Kidney (tissue), 14 donors: ENCODE measurements around the gene SEC61A1. TPM values are rescaled to one million over a fixed set of nuclear protein-coding genes. Genes with fewer than 3 reads are reported as not detected.

Experiments
- DNase-seq, 5 donors: peaks; one replicate each; pipeline ENCODE4 v3.0.0-alpha.2; 2013 to 2020
- FAIRE-seq: peaks from 2 replicates; lab custom pipeline; 2012; peaks lifted over from hg19 to GRCh38; lab: Jason Lieb, UNC
- H3K27ac ChIP-seq, 2 donors: one replicate each; pipeline ENCODE4 v1.7.0; 2013; ENCODE audit warnings: low read depth in 2 of 2, low read length in 2 of 2, inconsistent platforms in 1 of 2
- H3K27me3 ChIP-seq: one replicate; pipeline ENCODE4 v1.7.1; 2013; ENCODE audit warnings: low read length, inconsistent platforms; ENCODE audit not compliant: control insufficient read depth, insufficient read depth
- H3K36me3 ChIP-seq, 3 donors: one replicate each; pipeline versions ENCODE4 v1.7.0 to v1.7.1; 2013; ENCODE audit warnings: low read length in 3 of 3, control low read depth in 1 of 3, inconsistent platforms in 1 of 3; ENCODE audit not compliant: insufficient read depth in 3 of 3, control insufficient read depth in 2 of 3
- H3K4me1 ChIP-seq, 3 donors: one replicate each; pipeline versions ENCODE4 v1.7.0 to v1.7.1; 2013; ENCODE audit warnings: low read length in 3 of 3, inconsistent platforms in 1 of 3, low read depth in 1 of 3; ENCODE audit not compliant: control insufficient read depth in 2 of 3, insufficient read depth in 2 of 3
- H3K4me3 ChIP-seq, 3 donors: one replicate each; pipeline versions ENCODE4 v1.7.0 to v1.8.1; 2013; ENCODE audit warnings: low read length in 3 of 3, control low read depth in 1 of 3, inconsistent platforms in 1 of 3
- H3K9ac ChIP-seq, 3 donors: one replicate each; pipeline versions ENCODE4 v1.7.0 to v1.7.1; 2013; ENCODE audit warnings: low read length in 3 of 3, control low read depth in 1 of 3, inconsistent platforms in 1 of 3
- H3K9me3 ChIP-seq, 3 donors: one replicate each; pipeline versions ENCODE4 v1.7.0 to v1.7.1; 2013; ENCODE audit warnings: low read length in 3 of 3, control low read depth in 1 of 3, inconsistent platforms in 1 of 3; ENCODE audit not compliant: control insufficient read depth in 2 of 3, insufficient read depth in 1 of 3
- intact Hi-C: fragments of 100-400 bp; cut with DNase I; formaldehyde crosslinking; loops from one replicate; pipeline ENCODE4 v1.11.1; 2022
- polyA plus RNA-seq: library from polyadenylated mRNA; stranded (reverse); fragments of 350-450 nt; fragmentation: Illumina TruSeq; extraction: RNeasy Lipid Tissue Mini Kit (QIAGEN cat#74804); gene quantifications from one replicate; pipeline ENCODE4 v1.2.3, GENCODE V29; 2014; ENCODE audit warnings: low read depth, low replicate concordance; ENCODE audit not compliant: insufficient read depth
- total RNA-seq: library from RNA; stranded (reverse); fragmentation: NEBNext Ultra II Directional; extraction: Animal tissue kit (Norgen Biotek cat#: 25700); gene quantifications from one replicate; pipeline ENCODE4 v1.2.1, GENCODE V29; 2021
- TF ChIP-seq, protein P1 (sequence below): IDR thresholded peaks from 3 replicates; pipeline ENCODE4 v1.5.1; 2012; ENCODE audit warnings: mild to moderate bottlenecking, moderate library complexity, borderline replicate concordance; ENCODE audit not compliant: insufficient read depth; ENCODE audit errors: extremely low read depth
- donor health status: control.
- donor health status: control.
- donor health status: control.
- donor health status: control.
- donor health status: control.
- donor health status: DM: yes; HTN: yes; CAD: no.
- donor health status: Normal renal cell carcinoma (clear cell type).

Gene SEC61A1
- total and polyA plus RNA-seq, 2 donors from 2014 or later: 119 to 177 TPM

DNA sequence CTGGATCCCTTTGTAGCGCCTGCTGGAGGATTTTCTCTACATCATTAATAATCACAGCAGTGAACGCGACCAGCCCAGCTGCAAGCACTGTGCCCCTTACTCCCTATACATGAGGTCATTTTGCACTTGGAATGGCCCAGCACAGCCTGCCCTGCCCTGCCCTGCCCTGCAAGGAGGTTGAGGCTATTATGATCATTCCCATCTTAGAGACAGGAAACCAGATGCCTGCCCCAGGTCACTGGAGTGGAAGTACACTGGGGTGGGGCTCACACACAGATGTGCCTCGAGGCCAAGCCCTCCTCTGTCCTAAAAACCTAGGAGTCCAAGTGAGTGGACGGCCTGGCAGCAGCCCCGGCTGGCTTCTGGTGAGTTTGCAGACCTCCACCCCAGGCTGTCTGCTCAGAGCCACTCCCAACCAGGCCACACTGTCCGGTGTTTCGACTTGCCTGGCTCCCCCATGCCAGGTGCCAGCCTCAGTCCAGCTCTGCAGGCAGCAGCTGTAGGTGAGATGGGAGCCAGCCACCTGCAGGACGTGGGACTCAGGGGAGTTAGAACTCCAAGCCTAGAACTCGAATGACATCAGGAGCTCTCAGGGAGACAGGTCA, 30.4 kb upstream of the SEC61A1 start:
- TF ChIP-seq, protein P1, sequence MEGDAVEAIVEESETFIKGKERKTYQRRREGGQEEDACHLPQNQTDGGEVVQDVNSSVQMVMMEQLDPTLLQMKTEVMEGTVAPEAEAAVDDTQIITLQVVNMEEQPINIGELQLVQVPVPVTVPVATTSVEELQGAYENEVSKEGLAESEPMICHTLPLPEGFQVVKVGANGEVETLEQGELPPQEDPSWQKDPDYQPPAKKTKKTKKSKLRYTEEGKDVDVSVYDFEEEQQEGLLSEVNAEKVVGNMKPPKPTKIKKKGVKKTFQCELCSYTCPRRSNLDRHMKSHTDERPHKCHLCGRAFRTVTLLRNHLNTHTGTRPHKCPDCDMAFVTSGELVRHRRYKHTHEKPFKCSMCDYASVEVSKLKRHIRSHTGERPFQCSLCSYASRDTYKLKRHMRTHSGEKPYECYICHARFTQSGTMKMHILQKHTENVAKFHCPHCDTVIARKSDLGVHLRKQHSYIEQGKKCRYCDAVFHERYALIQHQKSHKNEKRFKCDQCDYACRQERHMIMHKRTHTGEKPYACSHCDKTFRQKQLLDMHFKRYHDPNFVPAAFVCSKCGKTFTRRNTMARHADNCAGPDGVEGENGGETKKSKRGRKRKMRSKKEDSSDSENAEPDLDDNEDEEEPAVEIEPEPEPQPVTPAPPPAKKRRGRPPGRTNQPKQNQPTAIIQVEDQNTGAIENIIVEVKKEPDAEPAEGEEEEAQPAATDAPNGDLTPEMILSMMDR: no peak
- FAIRE-seq (no peak), DNase-seq (peak in 2 of 5 donors; percentile 14 to 17)
- H3K4me3 ChIP-seq: no peak overlapping the region
- H3K27me3 ChIP-seq: no peaks in the 10 kb centered on the region
- H3K4me1 ChIP-seq: no peaks in the 10 kb centered on the region
- no peaks in the 10 kb centered on the region for H3K9me3 ChIP-seq
- H3K27ac ChIP-seq: no peak overlapping the region
- H3K9ac ChIP-seq: no peak overlapping the region
- H3K36me3 ChIP-seq: no peaks in the 10 kb centered on the region
- intact Hi-C loops: no loop called here

DNA sequence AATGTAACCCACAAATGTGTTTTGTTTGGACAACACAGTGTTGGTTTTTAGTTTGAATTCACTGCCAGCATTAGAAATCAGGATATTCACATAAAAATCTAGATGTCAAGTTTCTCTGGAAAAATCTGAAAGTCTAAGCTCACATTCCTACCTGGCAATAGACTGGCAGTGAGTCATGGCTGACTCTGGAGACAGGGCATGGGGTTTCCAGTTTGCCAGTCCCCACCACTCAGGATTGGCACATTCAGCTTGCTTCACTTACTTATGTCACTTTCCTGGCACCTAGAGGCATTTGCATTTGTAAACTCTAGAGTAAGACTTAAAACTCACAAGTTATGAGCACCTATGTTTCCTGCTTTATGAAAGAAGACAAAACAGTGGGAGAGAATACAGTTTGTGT, 19.1 kb upstream of the SEC61A1 start:
- DNase-seq (no peak), FAIRE-seq (no peak)
- Histone ChIP-seq H3K4me3 (no peak overlapping the region), H3K27me3 (no peaks in the 10 kb centered on the region), H3K4me1 (no peaks in the 10 kb centered on the region), H3K9me3 (no peaks in the 10 kb centered on the region), H3K36me3 (no peaks in the 10 kb centered on the region), H3K9ac (no peak overlapping the region), H3K27ac (no peak overlapping the region)
- intact Hi-C loops: no loop called here
- TF ChIP-seq, protein P1: no peak

DNA sequence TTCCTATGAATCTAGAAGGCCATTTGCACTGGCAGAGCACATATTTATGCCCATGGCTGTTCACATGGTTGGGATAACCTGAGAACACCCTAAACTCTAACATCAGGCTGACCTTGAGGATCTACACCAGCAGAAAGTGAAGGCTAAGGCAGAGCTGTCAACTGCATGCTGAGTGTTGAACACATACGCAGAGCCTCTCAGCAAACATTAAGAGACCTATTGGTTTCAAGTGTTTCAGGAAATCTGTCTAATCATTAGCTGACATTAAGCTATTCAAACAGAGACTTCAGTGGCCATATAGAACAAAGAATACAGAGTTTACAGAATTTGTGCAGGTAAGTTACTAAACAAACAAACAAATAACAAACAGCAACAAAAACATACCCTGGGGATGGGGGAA, 16.1 kb upstream of the SEC61A1 start:
- no peak for DNase-seq
- H3K27me3 ChIP-seq: no peaks in the 10 kb centered on the region
- H3K9ac ChIP-seq: no peak overlapping the region
- H3K4me3 ChIP-seq: no peak overlapping the region
- H3K9me3 ChIP-seq: no peaks in the 10 kb centered on the region
- intact Hi-C loops: no loop called here
- no peak overlapping the region for H3K27ac ChIP-seq
- TF ChIP-seq, protein P1: no peak
- no peak for FAIRE-seq
- H3K4me1 ChIP-seq: no peaks in the 10 kb centered on the region
- H3K36me3 ChIP-seq: no peaks in the 10 kb centered on the region

DNA sequence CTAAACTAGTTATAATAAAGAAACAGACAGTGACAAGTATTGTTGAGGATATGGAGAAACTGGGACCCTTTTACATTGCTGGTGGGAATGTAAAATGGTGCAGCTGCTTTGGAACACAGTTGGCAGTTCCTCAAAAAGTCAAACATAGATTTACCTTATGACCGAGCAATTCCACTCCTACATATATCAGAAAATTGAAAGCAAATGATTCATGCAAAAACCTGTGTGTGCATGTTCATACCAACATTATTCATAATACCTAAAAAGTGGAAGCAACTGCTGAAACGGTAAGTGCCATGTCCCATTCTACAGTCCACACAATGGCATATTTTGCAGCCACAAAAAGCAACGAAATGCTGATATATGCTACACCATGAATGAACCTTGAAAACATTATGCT, 12.2 kb upstream of the SEC61A1 start:
- DNase-seq: no peak
- no peaks in the 10 kb centered on the region for H3K27me3 ChIP-seq
- no peaks in the 10 kb centered on the region for H3K9me3 ChIP-seq
- no peak overlapping the region for H3K9ac ChIP-seq
- FAIRE-seq: no peak
- H3K4me1 ChIP-seq: no peaks in the 10 kb centered on the region
- no peak overlapping the region for H3K27ac ChIP-seq
- TF ChIP-seq, protein P1: no peak
- H3K36me3 ChIP-seq: no peaks in the 10 kb centered on the region
- intact Hi-C loops: no loop called here
- H3K4me3 ChIP-seq: no peak overlapping the region
